WTC11 (cell line): ENCODE measurements around the gene WDR18. TPM values are rescaled to one million over a fixed set of nuclear protein-coding genes. Genes with fewer than 3 reads are reported as not detected.

Experiments used
- CREM ChIP-seq: sonication (generic); formaldehyde crosslinking; IDR thresholded peaks from 2 replicates; pipeline ENCODE4 v1.8.1; 2022; ENCODE audit warnings: mild to moderate bottlenecking, missing genetic modification reagents, moderate library complexity
- ESRRA ChIP-seq: sonication (generic); formaldehyde crosslinking; IDR thresholded peaks from 2 replicates; pipeline ENCODE4 v1.8.1; 2022; ENCODE audit warnings: mild to moderate bottlenecking, missing genetic modification reagents, borderline replicate concordance
- FOXJ3 ChIP-seq: sonication (generic); formaldehyde crosslinking; IDR thresholded peaks from 2 replicates; pipeline ENCODE4 v1.9.0; 2021; ENCODE audit warnings: missing genetic modification reagents, mild to moderate bottlenecking, borderline replicate concordance
- FOXK1 ChIP-seq: sonication (generic); formaldehyde crosslinking; IDR thresholded peaks from 2 replicates; pipeline ENCODE4 v1.8.0; 2022; ENCODE audit warnings: mild to moderate bottlenecking, moderate library complexity, missing genetic modification reagents
- GTF2I ChIP-seq: fragments of 250-450 bp; sonication (Bioruptor Pico); conservative IDR thresholded peaks from 2 replicates; pipeline ENCODE4 v1.4.0; 2021; ENCODE audit warnings: mild to moderate bottlenecking
- IRF2 ChIP-seq: sonication (generic); formaldehyde crosslinking; IDR thresholded peaks from 2 replicates; pipeline ENCODE4 v1.8.0; 2022; ENCODE audit warnings: low read depth, missing genetic modification reagents, borderline replicate concordance
- MXD4 ChIP-seq: fragments of 250-450 bp; sonication (Bioruptor Pico); IDR thresholded peaks from 2 replicates; pipeline ENCODE4 v1.8.0; 2021; ENCODE audit warnings: mild to moderate bottlenecking, moderate library complexity, borderline replicate concordance
- NFATC4 ChIP-seq: fragments of 250-450 bp; sonication (Bioruptor Pico); IDR thresholded peaks from 2 replicates; pipeline ENCODE4 v1.9.0; 2021; ENCODE audit warnings: mild to moderate bottlenecking
- NFE2L1 ChIP-seq: sonication (generic); formaldehyde crosslinking; IDR thresholded peaks from 2 replicates; pipeline ENCODE4 v1.8.1; 2023; ENCODE audit warnings: missing genetic modification reagents
- NFYB ChIP-seq: sonication (generic); formaldehyde crosslinking; conservative IDR thresholded peaks from 2 replicates; pipeline ENCODE4 v1.8.0; 2022; ENCODE audit warnings: low read depth, missing genetic modification reagents
- OVOL2 ChIP-seq: fragments of 250-450 bp; sonication (Bioruptor Pico); IDR thresholded peaks from 2 replicates; pipeline ENCODE4 v1.9.0; 2021; ENCODE audit warnings: mild to moderate bottlenecking, borderline replicate concordance
- SP1 ChIP-seq: sonication (generic); formaldehyde crosslinking; conservative IDR thresholded peaks from 2 replicates; pipeline ENCODE4 v1.8.1; 2022; ENCODE audit warnings: missing genetic modification reagents
- TEAD1 ChIP-seq: sonication (generic); formaldehyde crosslinking; IDR thresholded peaks from 2 replicates; pipeline ENCODE4 v1.8.0; 2022; ENCODE audit warnings: mild to moderate bottlenecking, missing genetic modification reagents
- ZNF396 ChIP-seq: fragments of 250-450 bp; sonication (Bioruptor Pico); IDR thresholded peaks from 2 replicates; pipeline ENCODE4 v1.8.0; 2021; ENCODE audit warnings: mild to moderate bottlenecking, moderate library complexity, borderline replicate concordance
- ZNF671 ChIP-seq: fragments of 250-450 bp; sonication (Bioruptor Pico); IDR thresholded peaks from 2 replicates; pipeline ENCODE4 v1.8.0; 2021; ENCODE audit warnings: mild to moderate bottlenecking
- total RNA-seq: library from RNA; stranded (reverse); gene quantifications from 3 replicates; pipeline ENCODE4 v1.2.3, GENCODE V29; 2021
- TF ChIP-seq, protein P1 (sequence below): sonication (generic); formaldehyde crosslinking; IDR thresholded peaks from 2 replicates; pipeline ENCODE4 v1.8.1; 2022; ENCODE audit warnings: mild to moderate bottlenecking, missing genetic modification reagents, moderate library complexity, borderline replicate concordance
- TF ChIP-seq, protein P2 (sequence below): fragments of 250-450 bp; sonication (Bioruptor Pico); IDR thresholded peaks from 2 replicates; pipeline ENCODE4 v1.9.0; 2021; ENCODE audit warnings: mild to moderate bottlenecking
- TF ChIP-seq, protein P3 (sequence below): sonication (generic); formaldehyde crosslinking; IDR thresholded peaks from 2 replicates; pipeline ENCODE4 v1.8.1; 2023; ENCODE audit warnings: mild to moderate bottlenecking, missing genetic modification reagents, moderate library complexity
- TF ChIP-seq, protein P4 (sequence below): sonication (generic); formaldehyde crosslinking; IDR thresholded peaks from 2 replicates; pipeline ENCODE4 v1.8.1; 2022; ENCODE audit warnings: missing genetic modification reagents, borderline replicate concordance
- TF ChIP-seq, protein P5 (sequence below): fragments of 250-450 bp; sonication (Bioruptor Pico); IDR thresholded peaks from 2 replicates; pipeline ENCODE4 v1.9.0; 2021; ENCODE audit warnings: mild to moderate bottlenecking, borderline replicate concordance
- TF ChIP-seq, protein P6 (sequence below): sonication (generic); formaldehyde crosslinking; IDR thresholded peaks from 2 replicates; pipeline ENCODE4 v1.8.0; 2022; ENCODE audit warnings: missing genetic modification reagents
- TF ChIP-seq, protein P7 (sequence below): sonication (generic); formaldehyde crosslinking; IDR thresholded peaks from 2 replicates; pipeline ENCODE4 v1.8.0; 2023; ENCODE audit warnings: missing genetic modification reagents
- TF ChIP-seq, protein P8 (sequence below): sonication (generic); formaldehyde crosslinking; IDR thresholded peaks from 2 replicates; pipeline ENCODE4 v1.8.1; 2023; ENCODE audit warnings: mild to moderate bottlenecking, missing genetic modification reagents

WDR18 gene
- total RNA-seq, 1 experiment from 2014 or later = 140 TPM

DNA sequence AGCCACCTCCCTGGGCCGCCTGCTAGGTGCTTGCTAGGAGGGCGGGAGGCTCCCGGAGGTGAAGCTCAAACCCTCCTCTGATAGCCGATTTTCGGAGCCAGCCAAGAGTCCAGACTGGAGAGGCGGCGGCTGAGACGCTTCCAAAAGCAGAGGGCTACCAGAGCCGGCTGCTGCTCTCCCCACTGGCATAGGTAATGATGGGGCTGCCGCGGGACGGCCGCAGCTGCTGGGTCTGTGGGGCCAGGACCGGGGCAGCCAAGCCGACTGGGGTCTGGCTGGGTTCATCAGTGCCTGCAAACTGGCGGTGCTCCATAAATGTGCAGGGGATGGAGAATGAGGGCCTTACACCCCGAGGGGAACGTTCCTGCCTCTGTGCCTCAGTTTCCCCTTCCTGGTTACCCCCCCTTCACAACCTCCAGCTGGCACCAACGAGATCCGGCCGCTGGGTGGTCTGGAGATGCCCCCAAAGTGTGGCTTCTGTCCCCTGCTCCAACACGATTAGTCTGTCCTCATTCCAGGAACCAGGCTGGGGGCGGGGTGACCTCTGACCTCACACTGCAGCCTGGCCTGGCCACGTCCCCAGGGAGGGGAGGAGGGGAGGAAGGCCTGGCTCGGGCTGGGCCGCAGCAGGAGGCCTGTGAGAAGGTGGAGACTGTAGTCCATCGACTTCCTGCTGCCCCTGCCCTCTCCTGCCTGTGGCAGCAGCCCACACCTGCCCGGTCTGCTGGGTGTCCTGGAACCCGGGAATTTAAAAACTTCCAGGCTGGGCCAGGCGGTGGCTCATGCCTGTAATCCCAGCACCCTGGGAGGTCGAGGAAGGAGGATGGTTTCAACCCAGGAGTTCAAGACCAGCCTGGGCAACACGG is 3.8 kb upstream of the WDR18 start (continued):
- TF ChIP-seq MXD4 (CRISPR knock-in tag) = no peak
- TF ChIP-seq TEAD1 (CRISPR knock-in tag) = no peak
- TF ChIP-seq NFYB (CRISPR knock-in tag) = no peak
- 0 out of 2 replicates have a peak, but pooled peaks have one; percentile 17 for TF ChIP-seq FOXK1
- no peak for TF ChIP-seq ZNF671 (CRISPR knock-in tag)
- no peak for TF ChIP-seq FOXJ3 (CRISPR knock-in tag)
- no peak for TF ChIP-seq NFATC4 (CRISPR knock-in tag)
- TF ChIP-seq IRF2 (CRISPR knock-in tag) = no peak
- TF ChIP-seq, protein P1, sequence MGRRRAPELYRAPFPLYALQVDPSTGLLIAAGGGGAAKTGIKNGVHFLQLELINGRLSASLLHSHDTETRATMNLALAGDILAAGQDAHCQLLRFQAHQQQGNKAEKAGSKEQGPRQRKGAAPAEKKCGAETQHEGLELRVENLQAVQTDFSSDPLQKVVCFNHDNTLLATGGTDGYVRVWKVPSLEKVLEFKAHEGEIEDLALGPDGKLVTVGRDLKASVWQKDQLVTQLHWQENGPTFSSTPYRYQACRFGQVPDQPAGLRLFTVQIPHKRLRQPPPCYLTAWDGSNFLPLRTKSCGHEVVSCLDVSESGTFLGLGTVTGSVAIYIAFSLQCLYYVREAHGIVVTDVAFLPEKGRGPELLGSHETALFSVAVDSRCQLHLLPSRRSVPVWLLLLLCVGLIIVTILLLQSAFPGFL (CRISPR knock-in tag) = no peak
- TF ChIP-seq, protein P2, sequence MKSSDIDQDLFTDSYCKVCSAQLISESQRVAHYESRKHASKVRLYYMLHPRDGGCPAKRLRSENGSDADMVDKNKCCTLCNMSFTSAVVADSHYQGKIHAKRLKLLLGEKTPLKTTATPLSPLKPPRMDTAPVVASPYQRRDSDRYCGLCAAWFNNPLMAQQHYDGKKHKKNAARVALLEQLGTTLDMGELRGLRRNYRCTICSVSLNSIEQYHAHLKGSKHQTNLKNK (CRISPR knock-in tag) = no peak
- TF ChIP-seq ZNF396 = no peak
- TF ChIP-seq SP1 (CRISPR knock-in tag) = peak; percentile 46; the same call in 1 of the 2 replicates
- TF ChIP-seq NFE2L1 (CRISPR knock-in tag) = no peak
- TF ChIP-seq, protein P3, sequence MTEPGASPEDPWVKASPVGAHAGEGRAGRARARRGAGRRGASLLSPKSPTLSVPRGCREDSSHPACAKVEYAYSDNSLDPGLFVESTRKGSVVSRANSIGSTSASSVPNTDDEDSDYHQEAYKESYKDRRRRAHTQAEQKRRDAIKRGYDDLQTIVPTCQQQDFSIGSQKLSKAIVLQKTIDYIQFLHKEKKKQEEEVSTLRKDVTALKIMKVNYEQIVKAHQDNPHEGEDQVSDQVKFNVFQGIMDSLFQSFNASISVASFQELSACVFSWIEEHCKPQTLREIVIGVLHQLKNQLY = no peak
- TF ChIP-seq GTF2I (CRISPR knock-in tag) = no peak
- TF ChIP-seq, protein P4, sequence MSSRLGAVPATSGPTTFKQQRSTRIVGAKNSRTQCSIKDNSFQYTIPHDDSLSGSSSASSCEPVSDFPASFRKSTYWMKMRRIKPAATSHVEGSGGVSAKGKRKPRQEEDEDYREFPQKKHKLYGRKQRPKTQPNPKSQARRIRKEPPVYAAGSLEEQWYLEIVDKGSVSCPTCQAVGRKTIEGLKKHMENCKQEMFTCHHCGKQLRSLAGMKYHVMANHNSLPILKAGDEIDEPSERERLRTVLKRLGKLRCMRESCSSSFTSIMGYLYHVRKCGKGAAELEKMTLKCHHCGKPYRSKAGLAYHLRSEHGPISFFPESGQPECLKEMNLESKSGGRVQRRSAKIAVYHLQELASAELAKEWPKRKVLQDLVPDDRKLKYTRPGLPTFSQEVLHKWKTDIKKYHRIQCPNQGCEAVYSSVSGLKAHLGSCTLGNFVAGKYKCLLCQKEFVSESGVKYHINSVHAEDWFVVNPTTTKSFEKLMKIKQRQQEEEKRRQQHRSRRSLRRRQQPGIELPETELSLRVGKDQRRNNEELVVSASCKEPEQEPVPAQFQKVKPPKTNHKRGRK = no peak
- TF ChIP-seq OVOL2 (CRISPR knock-in tag) = no peak
- TF ChIP-seq, protein P5, sequence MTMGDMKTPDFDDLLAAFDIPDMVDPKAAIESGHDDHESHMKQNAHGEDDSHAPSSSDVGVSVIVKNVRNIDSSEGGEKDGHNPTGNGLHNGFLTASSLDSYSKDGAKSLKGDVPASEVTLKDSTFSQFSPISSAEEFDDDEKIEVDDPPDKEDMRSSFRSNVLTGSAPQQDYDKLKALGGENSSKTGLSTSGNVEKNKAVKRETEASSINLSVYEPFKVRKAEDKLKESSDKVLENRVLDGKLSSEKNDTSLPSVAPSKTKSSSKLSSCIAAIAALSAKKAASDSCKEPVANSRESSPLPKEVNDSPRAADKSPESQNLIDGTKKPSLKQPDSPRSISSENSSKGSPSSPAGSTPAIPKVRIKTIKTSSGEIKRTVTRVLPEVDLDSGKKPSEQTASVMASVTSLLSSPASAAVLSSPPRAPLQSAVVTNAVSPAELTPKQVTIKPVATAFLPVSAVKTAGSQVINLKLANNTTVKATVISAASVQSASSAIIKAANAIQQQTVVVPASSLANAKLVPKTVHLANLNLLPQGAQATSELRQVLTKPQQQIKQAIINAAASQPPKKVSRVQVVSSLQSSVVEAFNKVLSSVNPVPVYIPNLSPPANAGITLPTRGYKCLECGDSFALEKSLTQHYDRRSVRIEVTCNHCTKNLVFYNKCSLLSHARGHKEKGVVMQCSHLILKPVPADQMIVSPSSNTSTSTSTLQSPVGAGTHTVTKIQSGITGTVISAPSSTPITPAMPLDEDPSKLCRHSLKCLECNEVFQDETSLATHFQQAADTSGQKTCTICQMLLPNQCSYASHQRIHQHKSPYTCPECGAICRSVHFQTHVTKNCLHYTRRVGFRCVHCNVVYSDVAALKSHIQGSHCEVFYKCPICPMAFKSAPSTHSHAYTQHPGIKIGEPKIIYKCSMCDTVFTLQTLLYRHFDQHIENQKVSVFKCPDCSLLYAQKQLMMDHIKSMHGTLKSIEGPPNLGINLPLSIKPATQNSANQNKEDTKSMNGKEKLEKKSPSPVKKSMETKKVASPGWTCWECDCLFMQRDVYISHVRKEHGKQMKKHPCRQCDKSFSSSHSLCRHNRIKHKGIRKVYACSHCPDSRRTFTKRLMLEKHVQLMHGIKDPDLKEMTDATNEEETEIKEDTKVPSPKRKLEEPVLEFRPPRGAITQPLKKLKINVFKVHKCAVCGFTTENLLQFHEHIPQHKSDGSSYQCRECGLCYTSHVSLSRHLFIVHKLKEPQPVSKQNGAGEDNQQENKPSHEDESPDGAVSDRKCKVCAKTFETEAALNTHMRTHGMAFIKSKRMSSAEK (CRISPR knock-in tag) = no peak
- TF ChIP-seq, protein P6, sequence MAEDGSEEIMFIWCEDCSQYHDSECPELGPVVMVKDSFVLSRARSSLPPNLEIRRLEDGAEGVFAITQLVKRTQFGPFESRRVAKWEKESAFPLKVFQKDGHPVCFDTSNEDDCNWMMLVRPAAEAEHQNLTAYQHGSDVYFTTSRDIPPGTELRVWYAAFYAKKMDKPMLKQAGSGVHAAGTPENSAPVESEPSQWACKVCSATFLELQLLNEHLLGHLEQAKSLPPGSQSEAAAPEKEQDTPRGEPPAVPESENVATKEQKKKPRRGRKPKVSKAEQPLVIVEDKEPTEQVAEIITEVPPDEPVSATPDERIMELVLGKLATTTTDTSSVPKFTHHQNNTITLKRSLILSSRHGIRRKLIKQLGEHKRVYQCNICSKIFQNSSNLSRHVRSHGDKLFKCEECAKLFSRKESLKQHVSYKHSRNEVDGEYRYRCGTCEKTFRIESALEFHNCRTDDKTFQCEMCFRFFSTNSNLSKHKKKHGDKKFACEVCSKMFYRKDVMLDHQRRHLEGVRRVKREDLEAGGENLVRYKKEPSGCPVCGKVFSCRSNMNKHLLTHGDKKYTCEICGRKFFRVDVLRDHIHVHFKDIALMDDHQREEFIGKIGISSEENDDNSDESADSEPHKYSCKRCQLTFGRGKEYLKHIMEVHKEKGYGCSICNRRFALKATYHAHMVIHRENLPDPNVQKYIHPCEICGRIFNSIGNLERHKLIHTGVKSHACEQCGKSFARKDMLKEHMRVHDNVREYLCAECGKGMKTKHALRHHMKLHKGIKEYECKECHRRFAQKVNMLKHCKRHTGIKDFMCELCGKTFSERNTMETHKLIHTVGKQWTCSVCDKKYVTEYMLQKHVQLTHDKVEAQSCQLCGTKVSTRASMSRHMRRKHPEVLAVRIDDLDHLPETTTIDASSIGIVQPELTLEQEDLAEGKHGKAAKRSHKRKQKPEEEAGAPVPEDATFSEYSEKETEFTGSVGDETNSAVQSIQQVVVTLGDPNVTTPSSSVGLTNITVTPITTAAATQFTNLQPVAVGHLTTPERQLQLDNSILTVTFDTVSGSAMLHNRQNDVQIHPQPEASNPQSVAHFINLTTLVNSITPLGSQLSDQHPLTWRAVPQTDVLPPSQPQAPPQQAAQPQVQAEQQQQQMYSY (CRISPR knock-in tag) = 0 out of 2 replicates have a peak, but pooled peaks have one; percentile 13
- no peak for TF ChIP-seq ESRRA
- no peak for TF ChIP-seq CREM (CRISPR knock-in tag)
- TF ChIP-seq, protein P7, sequence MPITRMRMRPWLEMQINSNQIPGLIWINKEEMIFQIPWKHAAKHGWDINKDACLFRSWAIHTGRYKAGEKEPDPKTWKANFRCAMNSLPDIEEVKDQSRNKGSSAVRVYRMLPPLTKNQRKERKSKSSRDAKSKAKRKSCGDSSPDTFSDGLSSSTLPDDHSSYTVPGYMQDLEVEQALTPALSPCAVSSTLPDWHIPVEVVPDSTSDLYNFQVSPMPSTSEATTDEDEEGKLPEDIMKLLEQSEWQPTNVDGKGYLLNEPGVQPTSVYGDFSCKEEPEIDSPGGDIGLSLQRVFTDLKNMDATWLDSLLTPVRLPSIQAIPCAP (CRISPR knock-in tag) = no peak
- TF ChIP-seq, protein P8, sequence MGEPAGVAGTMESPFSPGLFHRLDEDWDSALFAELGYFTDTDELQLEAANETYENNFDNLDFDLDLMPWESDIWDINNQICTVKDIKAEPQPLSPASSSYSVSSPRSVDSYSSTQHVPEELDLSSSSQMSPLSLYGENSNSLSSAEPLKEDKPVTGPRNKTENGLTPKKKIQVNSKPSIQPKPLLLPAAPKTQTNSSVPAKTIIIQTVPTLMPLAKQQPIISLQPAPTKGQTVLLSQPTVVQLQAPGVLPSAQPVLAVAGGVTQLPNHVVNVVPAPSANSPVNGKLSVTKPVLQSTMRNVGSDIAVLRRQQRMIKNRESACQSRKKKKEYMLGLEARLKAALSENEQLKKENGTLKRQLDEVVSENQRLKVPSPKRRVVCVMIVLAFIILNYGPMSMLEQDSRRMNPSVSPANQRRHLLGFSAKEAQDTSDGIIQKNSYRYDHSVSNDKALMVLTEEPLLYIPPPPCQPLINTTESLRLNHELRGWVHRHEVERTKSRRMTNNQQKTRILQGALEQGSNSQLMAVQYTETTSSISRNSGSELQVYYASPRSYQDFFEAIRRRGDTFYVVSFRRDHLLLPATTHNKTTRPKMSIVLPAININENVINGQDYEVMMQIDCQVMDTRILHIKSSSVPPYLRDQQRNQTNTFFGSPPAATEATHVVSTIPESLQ (CRISPR knock-in tag) = no peak
